ENCODE data around the gene C1orf159.

The C1orf159 gene

DNA sequence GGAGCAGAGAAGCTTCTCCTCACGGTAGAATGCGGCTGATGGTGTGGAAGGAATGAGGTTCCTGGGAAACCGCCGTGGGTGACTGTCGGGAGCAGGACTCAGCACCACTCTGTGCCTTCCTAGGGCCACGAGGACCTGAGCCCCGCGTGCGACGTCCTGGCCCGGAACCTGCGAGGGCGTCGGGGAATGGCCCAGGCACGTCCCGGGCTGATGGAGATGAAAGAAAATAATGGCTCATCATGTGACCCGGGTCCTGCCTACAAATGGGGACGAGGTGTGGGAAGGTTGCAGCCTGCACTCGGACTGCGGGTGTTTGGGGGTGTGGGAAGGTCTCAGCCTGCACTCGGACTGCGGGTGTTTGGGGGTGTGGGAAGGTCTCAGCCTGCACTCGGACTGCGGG is 32.7 kb upstream of the C1orf159 start:
- Histone ChIP-seq H3F3A (ENCODE audit: insufficient read depth) (no peaks in the 10 kb centered on the region), H4K20me1 (ENCODE audit: low read depth, low read length) (no peaks in the 10 kb centered on the region), H3K27ac (ENCODE audit: low read depth, low read length) (no peak overlapping the region), H3K9me3 (ENCODE audit: insufficient read depth, low read length) (peaks cover 10% of the 10 kb centered on the region; the same call in 1 of the 2 replicates), H3K36me3 (ENCODE audit: low read length) (no peaks in the 10 kb centered on the region), H3K9me2 (replicated peaks; ENCODE audit: insufficient read depth, low read length) (no peaks in the 10 kb centered on the region), H3K4me3 (ENCODE audit: insufficient read depth, low read length, poor library complexity, severe bottlenecking) (no peak overlapping the region), H3K9ac (ENCODE audit: low read length) (no peak overlapping the region), H3K4me2 (ENCODE audit: low read depth, low read length, poor library complexity, severe bottlenecking) (no peak overlapping the region), H3K79me2 (ENCODE audit: insufficient read depth, low read length) (no peaks in the 10 kb centered on the region), H2AFZ (ENCODE audit: low read depth, low read length, severe bottlenecking) (no peak overlapping the region), H3K27me3 (ENCODE audit: low read length) (no peaks in the 10 kb centered on the region)
- TF ChIP-seq, protein P1, sequence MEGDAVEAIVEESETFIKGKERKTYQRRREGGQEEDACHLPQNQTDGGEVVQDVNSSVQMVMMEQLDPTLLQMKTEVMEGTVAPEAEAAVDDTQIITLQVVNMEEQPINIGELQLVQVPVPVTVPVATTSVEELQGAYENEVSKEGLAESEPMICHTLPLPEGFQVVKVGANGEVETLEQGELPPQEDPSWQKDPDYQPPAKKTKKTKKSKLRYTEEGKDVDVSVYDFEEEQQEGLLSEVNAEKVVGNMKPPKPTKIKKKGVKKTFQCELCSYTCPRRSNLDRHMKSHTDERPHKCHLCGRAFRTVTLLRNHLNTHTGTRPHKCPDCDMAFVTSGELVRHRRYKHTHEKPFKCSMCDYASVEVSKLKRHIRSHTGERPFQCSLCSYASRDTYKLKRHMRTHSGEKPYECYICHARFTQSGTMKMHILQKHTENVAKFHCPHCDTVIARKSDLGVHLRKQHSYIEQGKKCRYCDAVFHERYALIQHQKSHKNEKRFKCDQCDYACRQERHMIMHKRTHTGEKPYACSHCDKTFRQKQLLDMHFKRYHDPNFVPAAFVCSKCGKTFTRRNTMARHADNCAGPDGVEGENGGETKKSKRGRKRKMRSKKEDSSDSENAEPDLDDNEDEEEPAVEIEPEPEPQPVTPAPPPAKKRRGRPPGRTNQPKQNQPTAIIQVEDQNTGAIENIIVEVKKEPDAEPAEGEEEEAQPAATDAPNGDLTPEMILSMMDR (IDR thresholded peaks at IDR 0.05; ENCODE audit: insufficient read depth, low read length, poor library complexity, severe bottlenecking) = no peak
- no peak for TF ChIP-seq EZH2phosphoT487 (conservative IDR thresholded peaks at IDR 0.05; ENCODE audit: low read length)

GRCh38 chr1:1148061-1148460 is 32.2 kb upstream of the C1orf159 start:
- Histone ChIP-seq H2AFZ (ENCODE audit: low read depth, low read length, severe bottlenecking) (no peak overlapping the region), H3K9me2 (replicated peaks; ENCODE audit: insufficient read depth, low read length) (no peaks in the 10 kb centered on the region), H4K20me1 (ENCODE audit: low read depth, low read length) (no peaks in the 10 kb centered on the region), H3F3A (ENCODE audit: insufficient read depth) (no peaks in the 10 kb centered on the region), H3K79me2 (ENCODE audit: insufficient read depth, low read length) (no peaks in the 10 kb centered on the region), H3K27ac (ENCODE audit: low read depth, low read length) (no peak overlapping the region), H3K27me3 (ENCODE audit: low read length) (no peaks in the 10 kb centered on the region), H3K9me3 (ENCODE audit: insufficient read depth, low read length) (peaks cover 8% of the 10 kb centered on the region; the same call in 1 of the 2 replicates), H3K4me2 (ENCODE audit: low read depth, low read length, poor library complexity, severe bottlenecking) (no peak overlapping the region), H3K4me3 (ENCODE audit: insufficient read depth, low read length, poor library complexity, severe bottlenecking) (no peak overlapping the region), H3K36me3 (ENCODE audit: low read length) (no peaks in the 10 kb centered on the region), H3K9ac (ENCODE audit: low read length) (no peak overlapping the region)
- TF ChIP-seq, protein P1 (IDR thresholded peaks at IDR 0.05; ENCODE audit: insufficient read depth, low read length, poor library complexity, severe bottlenecking) = no peak
- no peak for TF ChIP-seq EZH2phosphoT487 (conservative IDR thresholded peaks at IDR 0.05; ENCODE audit: low read length)

GRCh38 chr1:1146596-1146995 is 30.7 kb upstream of the C1orf159 start:
- H3K79me2 ChIP-seq (ENCODE audit: insufficient read depth, low read length) = no peaks in the 10 kb centered on the region
- H3K4me2 ChIP-seq (ENCODE audit: low read depth, low read length, poor library complexity, severe bottlenecking) = no peak overlapping the region
- H3K9ac ChIP-seq (ENCODE audit: low read length) = no peak overlapping the region

More at GRCh38 chr1:1146596-1146995, 30.7 kb upstream of the C1orf159 start:
- Histone ChIP-seq H4K20me1 (ENCODE audit: low read depth, low read length) (no peaks in the 10 kb centered on the region), H2AFZ (ENCODE audit: low read depth, low read length, severe bottlenecking) (no peak overlapping the region), H3F3A (ENCODE audit: insufficient read depth) (no peaks in the 10 kb centered on the region), H3K36me3 (ENCODE audit: low read length) (no peaks in the 10 kb centered on the region), H3K27me3 (ENCODE audit: low read length) (no peaks in the 10 kb centered on the region), H3K9me3 (ENCODE audit: insufficient read depth, low read length) (no peaks in the 10 kb centered on the region), H3K4me3 (ENCODE audit: insufficient read depth, low read length, poor library complexity, severe bottlenecking) (no peak overlapping the region), H3K27ac (ENCODE audit: low read depth, low read length) (no peak overlapping the region), H3K9me2 (replicated peaks; ENCODE audit: insufficient read depth, low read length) (no peaks in the 10 kb centered on the region)
- no peak for TF ChIP-seq EZH2phosphoT487 (conservative IDR thresholded peaks at IDR 0.05; ENCODE audit: low read length)
- TF ChIP-seq, protein P1 (IDR thresholded peaks at IDR 0.05; ENCODE audit: insufficient read depth, low read length, poor library complexity, severe bottlenecking) = no peak
